SU-DHL-6 (cell line): ENCODE measurements around the gene SDC3.

Experiments
- EZH2phosphoT487 ChIP-seq: fragments of 200-600 bp; sonication (generic), shearing (Covaris generic); conservative IDR thresholded peaks from 2 replicates; pipeline ENCODE4 v1.6.1; 2018; ENCODE audit warnings: mild to moderate bottlenecking, antibody characterized with exemption, low read length, moderate library complexity, mixed read lengths
- TF ChIP-seq, protein P1 (sequence below): fragments of 200-600 bp; sonication (generic); IDR thresholded peaks from one replicate; pipeline ENCODE4 v1.5.1; 2017; ENCODE audit warnings: antibody characterized with exemption, mild to moderate bottlenecking, low read length, moderate library complexity; ENCODE audit not compliant: insufficient read depth, poor library complexity, severe bottlenecking

DNA sequence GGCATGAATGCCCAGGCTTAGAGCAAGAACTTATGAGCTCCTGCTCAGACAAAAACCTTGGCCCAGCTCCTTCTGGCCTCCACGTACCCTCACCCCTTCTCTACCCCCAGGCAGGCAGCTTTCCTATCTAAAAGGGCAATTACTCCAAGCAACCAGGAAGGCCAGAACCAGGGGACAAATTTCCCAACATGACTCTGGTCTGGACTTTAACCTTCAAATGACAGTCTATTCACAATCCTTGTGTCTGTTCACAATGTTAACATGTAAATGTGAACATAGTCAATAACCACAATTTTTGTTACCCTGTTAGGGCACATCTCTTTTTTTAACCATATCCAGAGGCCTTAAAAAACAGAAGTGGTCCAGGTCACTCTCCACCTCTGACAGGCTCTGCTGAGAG, 86.6 kb downstream of the SDC3 start:
- TF ChIP-seq, protein P1, sequence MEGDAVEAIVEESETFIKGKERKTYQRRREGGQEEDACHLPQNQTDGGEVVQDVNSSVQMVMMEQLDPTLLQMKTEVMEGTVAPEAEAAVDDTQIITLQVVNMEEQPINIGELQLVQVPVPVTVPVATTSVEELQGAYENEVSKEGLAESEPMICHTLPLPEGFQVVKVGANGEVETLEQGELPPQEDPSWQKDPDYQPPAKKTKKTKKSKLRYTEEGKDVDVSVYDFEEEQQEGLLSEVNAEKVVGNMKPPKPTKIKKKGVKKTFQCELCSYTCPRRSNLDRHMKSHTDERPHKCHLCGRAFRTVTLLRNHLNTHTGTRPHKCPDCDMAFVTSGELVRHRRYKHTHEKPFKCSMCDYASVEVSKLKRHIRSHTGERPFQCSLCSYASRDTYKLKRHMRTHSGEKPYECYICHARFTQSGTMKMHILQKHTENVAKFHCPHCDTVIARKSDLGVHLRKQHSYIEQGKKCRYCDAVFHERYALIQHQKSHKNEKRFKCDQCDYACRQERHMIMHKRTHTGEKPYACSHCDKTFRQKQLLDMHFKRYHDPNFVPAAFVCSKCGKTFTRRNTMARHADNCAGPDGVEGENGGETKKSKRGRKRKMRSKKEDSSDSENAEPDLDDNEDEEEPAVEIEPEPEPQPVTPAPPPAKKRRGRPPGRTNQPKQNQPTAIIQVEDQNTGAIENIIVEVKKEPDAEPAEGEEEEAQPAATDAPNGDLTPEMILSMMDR, result no peak
- no peak for TF ChIP-seq EZH2phosphoT487
